ENCODE measurements around the gene ZKSCAN8.

DNA sequence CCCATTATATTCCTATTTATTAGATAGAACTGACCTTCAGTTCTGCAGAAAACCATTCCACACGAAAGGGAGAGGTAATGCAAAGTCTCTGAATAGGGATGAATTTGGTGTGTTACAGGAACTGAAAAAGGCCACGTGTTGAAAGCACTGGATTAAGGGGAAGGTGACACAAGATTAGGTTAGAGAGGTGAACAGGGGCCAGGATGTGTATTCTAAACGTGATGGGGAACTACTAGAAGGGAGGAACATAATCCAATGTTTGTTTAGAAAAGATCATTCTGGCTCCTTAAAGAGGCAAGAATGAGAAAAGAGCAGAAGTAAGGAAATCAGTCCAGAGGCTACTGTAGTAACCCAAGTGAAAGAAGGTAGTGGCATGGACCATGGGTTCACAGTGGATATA is 6.3 kb upstream of the ZKSCAN8 start:
- TF ChIP-seq POLR2A (IDR thresholded peaks at IDR 0.05): no peak
- TF ChIP-seq, protein P1, sequence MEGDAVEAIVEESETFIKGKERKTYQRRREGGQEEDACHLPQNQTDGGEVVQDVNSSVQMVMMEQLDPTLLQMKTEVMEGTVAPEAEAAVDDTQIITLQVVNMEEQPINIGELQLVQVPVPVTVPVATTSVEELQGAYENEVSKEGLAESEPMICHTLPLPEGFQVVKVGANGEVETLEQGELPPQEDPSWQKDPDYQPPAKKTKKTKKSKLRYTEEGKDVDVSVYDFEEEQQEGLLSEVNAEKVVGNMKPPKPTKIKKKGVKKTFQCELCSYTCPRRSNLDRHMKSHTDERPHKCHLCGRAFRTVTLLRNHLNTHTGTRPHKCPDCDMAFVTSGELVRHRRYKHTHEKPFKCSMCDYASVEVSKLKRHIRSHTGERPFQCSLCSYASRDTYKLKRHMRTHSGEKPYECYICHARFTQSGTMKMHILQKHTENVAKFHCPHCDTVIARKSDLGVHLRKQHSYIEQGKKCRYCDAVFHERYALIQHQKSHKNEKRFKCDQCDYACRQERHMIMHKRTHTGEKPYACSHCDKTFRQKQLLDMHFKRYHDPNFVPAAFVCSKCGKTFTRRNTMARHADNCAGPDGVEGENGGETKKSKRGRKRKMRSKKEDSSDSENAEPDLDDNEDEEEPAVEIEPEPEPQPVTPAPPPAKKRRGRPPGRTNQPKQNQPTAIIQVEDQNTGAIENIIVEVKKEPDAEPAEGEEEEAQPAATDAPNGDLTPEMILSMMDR (IDR thresholded peaks at IDR 0.05): no peak
